ENCODE measurements around the gene GLYATL2. TPM values are rescaled to one million over a fixed set of nuclear protein-coding genes. Genes with fewer than 3 reads are reported as not detected.

The GLYATL2 gene, protein sequence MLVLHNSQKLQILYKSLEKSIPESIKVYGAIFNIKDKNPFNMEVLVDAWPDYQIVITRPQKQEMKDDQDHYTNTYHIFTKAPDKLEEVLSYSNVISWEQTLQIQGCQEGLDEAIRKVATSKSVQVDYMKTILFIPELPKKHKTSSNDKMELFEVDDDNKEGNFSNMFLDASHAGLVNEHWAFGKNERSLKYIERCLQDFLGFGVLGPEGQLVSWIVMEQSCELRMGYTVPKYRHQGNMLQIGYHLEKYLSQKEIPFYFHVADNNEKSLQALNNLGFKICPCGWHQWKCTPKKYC
- total RNA-seq (2014; rRNA removed; shearing (Covaris generic)), result not detected in 2 replicates
- 0.68 TPM in 1 of 2 replicates, not detected in the other for polyA plus RNA-seq (2015; cell fraction: cytosol; rRNA removed)
- polyA plus RNA-seq (2015; cell fraction: nucleus; rRNA removed), result 0.12 TPM in 1 of 2 replicates, not detected in the other

DNA sequence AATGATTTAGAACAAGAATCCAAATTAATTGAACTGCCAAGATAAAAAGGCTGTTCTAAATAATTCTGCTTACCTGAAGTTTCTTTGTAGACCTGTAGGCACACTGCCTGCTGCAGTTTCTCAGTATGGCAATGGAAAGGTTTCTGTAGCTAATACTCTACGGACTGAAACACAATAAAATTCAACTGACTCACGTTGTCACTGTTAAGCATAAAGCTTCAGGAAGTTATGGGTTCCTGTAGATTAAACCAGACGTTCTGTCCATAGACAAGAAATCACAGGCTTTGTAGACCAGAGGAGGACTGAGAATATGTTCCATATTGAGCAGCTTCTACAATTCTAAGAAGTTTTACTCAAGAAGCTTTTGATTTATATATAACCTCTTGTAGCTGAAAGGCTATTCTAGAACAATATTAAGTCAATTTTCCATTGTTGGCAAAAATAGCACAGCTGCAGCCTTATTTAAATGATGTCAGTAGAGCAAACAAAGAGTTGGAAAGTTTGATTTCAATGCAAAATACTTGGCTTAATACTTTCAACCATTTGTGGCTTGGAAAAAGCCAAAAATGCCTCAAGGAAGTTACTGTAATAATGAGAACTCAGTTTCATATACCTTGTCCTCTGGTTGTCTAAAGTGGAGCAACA is at the start of gene GLYATL2:
TSS of gene GLYATL2 (minus strand) at position 344 of the 645 bp plus-strand sequence. CDS start 5,092 bp downstream, outside the sequence.
- in situ Hi-C loops (cut with HindIII; ENCODE audit: low pct_unique_long_range_greater_than_20kb, low sequenced_read_pairs), result no loop called here
- DNase-seq (ENCODE audit: low read depth, low spot score), result no peak

DNA sequence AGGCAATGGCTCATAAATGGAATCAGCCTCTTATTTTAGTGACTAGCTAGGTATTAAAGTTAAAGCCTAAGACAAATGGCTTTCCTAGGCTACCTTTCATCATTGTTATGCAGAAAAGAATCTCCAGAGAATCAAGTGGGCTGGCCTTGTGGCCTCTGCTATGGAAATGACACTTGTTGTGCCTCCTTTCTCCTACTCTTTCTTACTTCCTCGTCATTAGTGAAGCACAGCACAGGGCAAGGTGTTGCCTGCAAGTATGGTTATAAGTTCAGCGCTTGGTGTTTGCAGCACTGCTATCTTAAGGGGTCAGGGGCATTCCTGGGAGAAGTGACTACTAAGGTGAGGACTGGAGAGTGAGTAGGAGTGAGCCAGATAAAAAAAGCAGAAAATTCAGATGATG is 49.4 kb upstream of the GLYATL2 start:
- no peak for DNase-seq (ENCODE audit: low read depth, low spot score)
- in situ Hi-C loops (cut with HindIII; ENCODE audit: low pct_unique_long_range_greater_than_20kb, low sequenced_read_pairs), result no loop called here

DNA sequence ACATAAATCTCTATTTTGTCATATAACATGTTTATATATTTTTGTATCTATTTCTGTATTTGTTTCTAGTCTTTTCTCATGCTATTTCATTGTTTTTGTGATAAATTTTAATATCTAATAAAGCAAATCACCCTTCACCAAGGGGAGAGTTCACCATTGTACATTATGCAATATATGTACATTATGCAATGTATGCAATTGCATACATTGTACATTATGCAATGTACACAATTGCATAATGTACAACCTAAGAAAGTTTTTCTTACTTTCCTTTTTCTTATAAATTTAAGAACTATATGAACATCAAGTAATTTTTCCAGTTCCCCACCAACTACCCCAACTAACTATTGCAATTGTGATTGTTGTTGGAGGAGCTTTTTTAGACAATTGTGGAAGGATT is 44.1 kb upstream of the GLYATL2 start:
- no peak for DNase-seq (ENCODE audit: low read depth, low spot score)
- in situ Hi-C loops (cut with HindIII; ENCODE audit: low pct_unique_long_range_greater_than_20kb, low sequenced_read_pairs), result no loop called here

DNA sequence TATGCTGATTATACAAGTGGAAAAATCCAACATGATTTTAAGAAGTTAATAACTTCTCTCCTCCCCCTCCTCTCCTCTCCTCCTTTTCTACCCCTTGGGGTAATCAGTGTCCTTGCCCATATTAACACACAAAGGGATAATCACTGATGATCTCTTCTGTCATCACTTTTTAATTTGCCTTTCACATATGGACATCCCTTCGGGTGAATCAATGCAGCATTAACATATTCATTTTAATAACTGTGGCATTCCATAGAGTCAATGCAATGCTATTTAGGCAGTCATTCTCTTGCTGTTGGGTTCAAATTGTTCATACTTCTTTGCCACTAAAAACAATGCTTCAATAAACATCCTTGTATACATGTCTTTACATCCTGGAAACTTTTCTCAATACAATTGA is 42.9 kb upstream of the GLYATL2 start:
- DNase-seq (ENCODE audit: low read depth, low spot score), result no peak
- in situ Hi-C loops (cut with HindIII; ENCODE audit: low pct_unique_long_range_greater_than_20kb, low sequenced_read_pairs), result no loop called here

DNA sequence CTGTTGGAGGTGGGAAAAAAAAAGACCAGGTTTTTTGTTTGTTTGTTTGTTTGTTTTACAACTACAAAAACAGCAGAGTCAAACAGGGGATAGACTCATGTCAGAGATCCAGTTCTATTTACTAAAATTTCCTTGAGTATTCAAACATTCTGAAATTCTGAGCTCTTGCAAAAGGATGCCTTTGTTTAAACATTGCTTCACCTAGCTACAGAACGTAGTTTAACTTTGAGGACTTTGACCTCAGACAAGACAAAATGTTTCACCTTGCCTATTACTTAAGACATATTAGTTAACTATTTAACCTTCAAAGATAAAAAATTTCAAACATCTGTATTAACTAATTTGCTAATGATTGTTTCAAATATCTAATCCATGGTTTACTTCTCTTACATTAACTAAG is 36.1 kb upstream of the GLYATL2 start:
- no peak for DNase-seq (ENCODE audit: low read depth, low spot score)
- in situ Hi-C loops (cut with HindIII; ENCODE audit: low pct_unique_long_range_greater_than_20kb, low sequenced_read_pairs), result no loop called here

DNA sequence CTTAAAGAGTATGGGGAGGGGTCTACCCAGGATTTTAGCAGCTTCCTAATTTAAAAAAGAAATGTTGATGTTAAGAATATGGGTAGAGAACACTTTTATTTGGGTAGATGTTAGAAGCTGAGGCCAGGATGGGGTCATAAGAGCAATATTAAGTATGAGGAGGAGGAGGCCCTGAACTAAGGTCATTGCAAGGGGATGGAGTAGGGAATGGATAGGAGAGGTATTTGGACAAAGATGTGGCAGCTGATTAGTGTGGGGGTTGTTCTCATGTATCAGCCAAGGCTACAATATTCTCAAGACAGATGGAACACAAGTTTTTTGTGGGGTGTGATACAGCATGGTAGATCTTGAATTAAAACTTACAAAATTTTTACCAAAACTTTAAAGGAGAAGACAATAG is 35.7 kb upstream of the GLYATL2 start:
- in situ Hi-C loops (cut with HindIII; ENCODE audit: low pct_unique_long_range_greater_than_20kb, low sequenced_read_pairs), result no loop called here
- DNase-seq (ENCODE audit: low read depth, low spot score), result no peak

DNA sequence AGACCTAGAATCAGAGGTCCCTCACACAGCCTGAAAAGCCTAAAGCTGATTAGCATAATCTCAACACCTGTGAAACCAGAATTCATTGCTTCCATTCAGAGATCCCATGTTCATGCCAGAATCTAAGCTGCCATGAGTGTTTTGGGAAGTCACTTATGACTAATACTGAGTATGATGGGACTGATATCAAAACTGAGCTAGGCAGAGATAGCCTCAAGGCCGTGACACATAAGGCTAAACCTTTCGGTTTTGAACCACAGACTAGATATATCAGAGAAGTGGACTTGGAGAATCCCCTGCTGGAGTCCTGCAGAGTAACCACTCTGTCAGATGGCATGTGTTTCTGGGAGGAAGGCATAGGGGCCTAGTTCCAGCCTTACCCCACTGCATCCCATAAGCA is 23.1 kb upstream of the GLYATL2 start:
- in situ Hi-C loops (cut with HindIII; ENCODE audit: low pct_unique_long_range_greater_than_20kb, low sequenced_read_pairs), result no loop called here
- no peak for DNase-seq (ENCODE audit: low read depth, low spot score)

DNA sequence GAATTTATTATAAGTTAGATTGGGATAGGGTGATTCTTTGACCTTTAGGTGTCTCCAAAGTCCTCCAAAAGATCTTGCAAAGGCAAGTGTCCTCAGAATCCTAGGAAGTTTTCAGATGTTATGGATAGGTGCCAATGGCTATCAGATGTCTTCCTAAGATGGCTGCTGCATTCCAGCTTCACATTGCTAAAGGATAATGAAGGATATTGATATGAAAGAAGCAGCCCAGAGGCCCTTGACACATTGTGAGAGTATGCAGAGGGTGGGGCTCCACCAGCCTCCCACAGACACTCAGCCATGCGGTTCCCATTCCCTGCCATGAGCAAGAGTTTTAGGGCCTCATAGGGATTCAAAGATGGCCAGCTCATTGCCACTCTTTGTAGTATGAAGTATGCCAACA is 22.3 kb upstream of the GLYATL2 start:
- in situ Hi-C loops (cut with HindIII; ENCODE audit: low pct_unique_long_range_greater_than_20kb, low sequenced_read_pairs), result no loop called here
- DNase-seq (ENCODE audit: low read depth, low spot score), result no peak

DNA sequence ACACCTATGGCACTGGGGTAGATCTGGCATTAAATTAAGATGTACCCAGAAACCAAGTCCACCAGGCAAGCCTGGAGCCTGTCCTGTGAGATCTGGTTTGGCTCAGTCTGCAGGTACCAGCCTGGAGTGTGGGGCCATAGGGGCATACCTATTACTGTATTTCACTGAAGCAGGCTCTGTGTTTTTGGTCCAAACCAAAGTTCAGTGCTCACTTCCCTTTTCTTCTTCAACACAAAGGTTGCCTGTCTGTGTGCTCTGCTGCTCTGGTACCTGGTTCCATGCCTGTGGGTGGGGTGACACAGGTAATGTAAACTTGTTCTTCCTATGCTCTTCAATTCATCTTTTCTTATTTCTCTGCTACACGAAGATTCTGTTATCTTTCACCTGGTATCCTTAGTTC is 19.8 kb upstream of the GLYATL2 start:
- DNase-seq (ENCODE audit: low read depth, low spot score), result no peak
- in situ Hi-C loops (cut with HindIII; ENCODE audit: low pct_unique_long_range_greater_than_20kb, low sequenced_read_pairs), result no loop called here

DNA sequence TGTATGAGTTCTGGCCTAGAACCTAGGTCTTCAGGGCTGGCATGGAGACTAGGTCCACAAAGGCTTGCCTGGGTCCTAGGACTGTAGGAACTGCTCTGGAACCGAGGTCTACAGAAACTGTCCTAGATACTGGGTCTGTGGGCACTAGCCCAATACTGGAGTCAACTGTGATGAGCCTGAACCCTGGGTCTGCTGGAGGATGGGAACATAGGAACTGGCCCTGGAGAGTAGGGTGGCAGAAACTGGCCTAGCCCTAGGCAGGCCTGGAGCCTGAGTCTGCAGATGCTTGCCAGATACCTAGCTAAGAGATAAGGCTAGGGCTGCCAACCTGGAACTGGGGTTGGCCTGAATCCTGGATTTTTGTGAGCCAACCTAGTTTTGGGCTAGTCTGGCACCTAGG is 19.2 kb upstream of the GLYATL2 start:
- in situ Hi-C loops (cut with HindIII; ENCODE audit: low pct_unique_long_range_greater_than_20kb, low sequenced_read_pairs), result no loop called here
- DNase-seq (ENCODE audit: low read depth, low spot score), result no peak

DNA sequence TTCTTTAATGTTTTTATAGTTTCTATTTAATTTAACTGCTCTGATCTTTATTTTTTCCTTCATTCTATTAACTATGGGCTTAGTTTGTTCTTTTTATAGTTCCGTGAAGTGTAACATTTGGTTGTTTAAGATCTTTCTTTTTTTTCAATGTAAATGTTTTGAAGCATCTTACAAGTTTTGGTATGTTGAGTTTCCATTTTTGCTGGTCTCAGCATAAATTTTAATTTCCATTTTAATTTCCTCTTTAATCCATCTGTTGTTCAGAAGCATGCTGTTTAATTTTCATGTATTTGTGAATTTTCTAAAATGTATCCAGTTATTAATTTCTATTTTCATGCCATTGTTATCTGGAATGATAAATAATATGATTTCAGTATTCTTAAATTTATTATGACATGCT is 17.0 kb upstream of the GLYATL2 start:
- in situ Hi-C loops (cut with HindIII; ENCODE audit: low pct_unique_long_range_greater_than_20kb, low sequenced_read_pairs), result no loop called here
- DNase-seq (ENCODE audit: low read depth, low spot score), result no peak

DNA sequence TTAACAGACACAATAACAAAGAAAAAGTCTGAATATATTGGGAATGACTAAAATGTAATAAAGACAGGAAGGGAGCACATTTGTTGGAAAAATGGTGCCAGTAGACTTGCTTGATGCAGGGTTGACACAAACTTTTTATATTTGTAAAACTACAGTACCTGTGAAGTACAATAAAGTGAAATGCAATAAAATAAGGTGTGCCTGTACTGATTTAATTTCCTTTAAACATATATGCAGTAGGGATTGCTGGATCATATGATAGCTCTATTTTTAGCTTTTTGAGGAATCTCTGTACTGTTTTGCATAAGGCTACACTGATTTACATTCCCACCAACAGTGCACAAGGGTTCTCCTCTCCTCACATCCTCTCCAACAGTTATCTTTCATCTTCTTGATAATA is 12.3 kb upstream of the GLYATL2 start:
- in situ Hi-C loops (cut with HindIII; ENCODE audit: low pct_unique_long_range_greater_than_20kb, low sequenced_read_pairs), result no loop called here
- DNase-seq (ENCODE audit: low read depth, low spot score), result no peak

DNA sequence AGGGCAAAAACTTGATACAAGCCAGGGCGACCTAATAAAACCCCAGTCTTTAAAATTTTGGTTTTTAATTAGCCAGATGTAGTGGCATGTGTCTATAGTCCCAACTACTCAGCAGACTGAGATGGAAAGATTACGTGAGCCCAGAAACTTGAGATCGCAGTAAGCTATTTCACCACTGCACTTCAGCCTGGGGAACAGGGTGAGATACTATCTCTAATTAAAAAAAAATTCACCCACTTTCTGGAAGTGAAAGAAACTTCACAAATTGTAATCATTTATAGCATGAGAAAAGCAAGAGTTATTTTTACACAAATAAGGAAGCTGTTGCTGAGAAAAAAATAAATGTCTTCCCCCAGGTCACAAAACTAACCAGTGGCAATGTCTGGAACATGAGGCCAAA is 882 bp upstream of the GLYATL2 start:
- in situ Hi-C loops (cut with HindIII; ENCODE audit: low pct_unique_long_range_greater_than_20kb, low sequenced_read_pairs), result no loop called here
- DNase-seq (ENCODE audit: low read depth, low spot score), result no peak

DNA sequence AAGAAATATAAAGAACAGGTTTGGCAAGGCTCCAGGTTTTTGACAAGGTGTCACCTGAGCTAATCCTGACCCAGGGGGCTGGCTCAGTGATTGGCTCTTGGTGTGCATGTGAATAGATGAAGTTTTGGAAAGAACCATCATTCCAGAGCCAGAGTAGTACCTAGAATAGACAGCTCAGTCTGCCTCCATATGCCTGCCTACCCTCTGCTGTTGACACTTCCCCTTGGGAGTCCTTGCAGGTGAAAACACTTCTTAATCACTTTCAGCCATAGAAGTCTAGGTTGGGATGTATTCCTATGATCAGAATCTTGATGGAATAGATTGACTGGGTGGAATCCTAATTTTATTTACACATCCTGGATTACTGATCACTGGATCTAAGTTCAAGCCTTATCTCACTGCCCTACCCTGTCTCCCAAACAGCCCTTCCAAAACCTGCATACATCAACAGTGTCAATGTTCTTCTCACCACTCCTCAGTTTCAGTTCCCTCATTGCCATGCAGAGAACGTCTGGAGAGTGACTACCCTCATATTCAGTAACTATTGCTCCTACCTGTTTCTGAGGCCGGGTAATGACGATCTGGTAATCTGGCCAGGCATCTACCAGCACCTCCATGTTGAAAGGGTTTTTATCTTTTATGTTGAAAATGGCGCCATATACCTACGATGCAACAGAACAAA is 6.7 kb downstream of the GLYATL2 start:
- in situ Hi-C loops (cut with HindIII; ENCODE audit: low pct_unique_long_range_greater_than_20kb, low sequenced_read_pairs), result no loop called here
- no peak for DNase-seq (ENCODE audit: low read depth, low spot score)

DNA sequence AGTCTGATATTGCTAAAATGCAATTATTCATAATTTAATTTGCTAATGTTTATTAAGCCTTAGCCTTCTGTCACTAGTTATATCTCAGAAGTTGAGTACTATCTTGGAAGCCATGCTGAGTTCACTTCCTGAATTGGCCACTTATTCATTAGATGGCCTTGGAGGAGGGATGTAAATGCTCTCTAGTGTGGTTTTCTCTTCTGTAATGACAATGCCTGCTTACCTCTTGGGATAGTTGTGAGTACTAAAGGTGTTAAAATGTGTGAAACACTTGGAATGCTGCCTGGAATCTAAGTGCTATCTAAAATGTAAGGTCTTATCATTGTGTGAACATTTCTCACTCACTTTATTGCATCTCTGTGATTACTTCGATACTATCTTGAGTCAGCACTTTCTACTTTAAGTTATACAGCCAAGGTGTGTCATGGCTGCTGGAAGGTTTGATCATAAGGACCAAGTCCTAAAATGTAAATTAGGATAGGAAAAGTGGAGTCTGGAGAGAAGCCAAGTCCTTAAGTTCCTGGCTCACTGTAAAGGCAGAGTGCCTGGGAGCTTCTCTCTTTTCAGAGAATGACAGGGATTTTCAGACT is 12.4 kb downstream of the GLYATL2 start:
- no peak for DNase-seq (ENCODE audit: low read depth, low spot score)
- in situ Hi-C loops (cut with HindIII; ENCODE audit: low pct_unique_long_range_greater_than_20kb, low sequenced_read_pairs), result no loop called here

DNA sequence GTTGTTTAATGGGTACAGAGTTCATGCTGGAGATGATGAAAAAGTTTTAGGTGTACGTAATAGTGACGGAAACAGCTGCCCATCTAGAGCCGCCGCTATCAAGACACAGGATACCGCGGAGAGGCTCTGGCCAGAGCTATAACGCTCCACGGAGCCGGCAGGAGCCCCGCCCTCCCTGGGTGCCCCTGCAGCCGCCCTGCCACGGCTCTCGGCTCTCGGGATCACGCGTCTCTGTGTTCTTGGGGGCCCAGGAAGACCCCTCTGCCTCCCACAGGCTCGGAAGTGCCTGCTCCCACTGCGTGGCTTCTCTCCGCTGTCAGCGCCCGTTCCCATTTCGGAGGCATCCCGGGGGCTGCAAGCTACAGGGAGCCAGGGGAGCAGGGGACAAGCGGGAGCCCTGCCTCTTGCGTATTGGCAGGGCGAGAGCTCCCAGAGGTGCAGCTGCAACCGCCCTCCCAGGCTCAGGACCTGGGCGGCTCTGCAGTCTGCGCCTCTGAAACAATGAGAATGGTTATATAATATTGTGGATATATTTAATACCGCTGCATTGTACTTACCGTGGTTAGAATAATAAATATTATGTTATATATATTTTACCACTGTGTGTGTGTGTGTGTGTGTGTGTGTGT is 13.7 kb downstream of the GLYATL2 start:
- DNase-seq (ENCODE audit: low read depth, low spot score), result no peak
- in situ Hi-C loops (cut with HindIII; ENCODE audit: low pct_unique_long_range_greater_than_20kb, low sequenced_read_pairs), result no loop called here

DNA sequence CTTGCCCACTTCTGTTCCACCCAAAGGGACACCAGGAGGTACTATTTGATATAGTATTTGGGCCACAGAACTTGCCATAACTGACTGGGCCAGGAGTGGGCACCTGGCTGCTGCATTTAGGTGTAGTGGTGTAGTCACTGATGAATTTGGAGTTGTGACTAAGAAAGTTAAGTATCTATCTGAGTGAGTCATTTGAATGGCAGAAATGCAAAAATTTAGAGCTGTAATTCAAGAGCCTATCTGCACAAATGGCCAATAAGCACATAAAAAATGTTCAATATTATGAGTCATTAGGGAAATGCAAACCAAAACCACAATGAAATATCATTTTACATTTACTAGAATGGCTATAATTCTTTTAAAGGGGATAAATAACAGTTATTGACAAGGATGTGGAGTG is 14.7 kb downstream of the GLYATL2 start:
- no peak for DNase-seq (ENCODE audit: low read depth, low spot score)
- in situ Hi-C loops (cut with HindIII; ENCODE audit: low pct_unique_long_range_greater_than_20kb, low sequenced_read_pairs), result no loop called here

DNA sequence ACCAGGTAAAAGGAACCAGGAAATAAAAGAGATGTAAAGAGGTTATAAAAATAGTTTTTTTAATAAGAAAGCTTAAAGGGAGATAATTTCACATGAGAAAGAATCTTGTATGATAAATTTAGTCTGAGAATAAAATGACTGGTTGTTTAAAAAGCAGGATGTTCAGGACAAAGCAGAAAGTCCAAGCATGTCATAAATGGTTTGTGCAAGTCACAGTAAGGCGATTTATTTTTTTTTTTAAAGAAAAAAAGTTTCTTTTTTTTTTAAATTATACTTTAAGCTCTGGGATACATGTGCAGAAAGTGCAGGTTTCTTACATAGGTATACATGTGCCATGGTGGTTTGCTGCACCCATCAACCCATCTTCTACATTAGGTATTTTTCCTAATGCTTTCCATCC is 30.8 kb downstream of the GLYATL2 start:
- DNase-seq (ENCODE audit: low read depth, low spot score), result no peak
- in situ Hi-C loops (cut with HindIII; ENCODE audit: low pct_unique_long_range_greater_than_20kb, low sequenced_read_pairs), result no loop called here

All from SK-MEL-5 (cell line).